Cardiac muscle cell (in vitro differentiated cells and primary cell): ENCODE data around the gene IKBIP. TPM values are rescaled to one million over a fixed set of nuclear protein-coding genes. Genes with fewer than 3 reads are reported as not detected.

Experiments
- DNase-seq, 2 donors: peaks; one replicate each; pipeline versions ENCODE4 v3.0.0 to v3.0.0-alpha.2; 2010 to 2017; ENCODE audit warnings: low read depth in 1 of 2, low spot score in 1 of 2
- H3K27ac ChIP-seq: fragments of 200-600 bp; sonication (generic); 2 replicates; pipeline ENCODE4 v1.5.1; 2016
- H3K27me3 ChIP-seq: fragments of 200-600 bp; sonication (generic); 2 replicates; pipeline ENCODE4 v1.6.0; 2016; ENCODE audit warnings: control low read depth
- H3K36me3 ChIP-seq: fragments of 200-600 bp; sonication (generic); 2 replicates; pipeline ENCODE4 v1.5.1; 2016; ENCODE audit warnings: control low read depth
- H3K4me1 ChIP-seq: fragments of 200-600 bp; sonication (generic); 2 replicates; pipeline ENCODE4 v1.8.1; 2017; ENCODE audit warnings: low read depth, mild to moderate bottlenecking, mixed run types
- H3K4me3 ChIP-seq: fragments of 200-600 bp; sonication (generic); 2 replicates; pipeline ENCODE4 v1.5.1; 2016; ENCODE audit warnings: mild to moderate bottlenecking
- H3K9me3 ChIP-seq: fragments of 200-600 bp; sonication (generic); 2 replicates; pipeline ENCODE4 v1.5.1; 2017; ENCODE audit warnings: low read depth, mild to moderate bottlenecking, control low read depth
- CTCF ChIP-seq: IDR thresholded peaks from 2 replicates; pipeline ENCODE4 v1.5.1; 2012; ENCODE audit warnings: low read depth, mild to moderate bottlenecking, low read length
- polyA plus RNA-seq: library from polyadenylated mRNA; unstranded; fragments of >200 nt; fragmentation: Nextera tagmentation; extraction: Ambion mirVana; gene quantifications from 2 replicates; pipeline ENCODE4 v1.2.1, GENCODE V29; 2016
- total RNA-seq: library from RNA; depleted of rRNA; stranded (reverse); fragments of >200 nt; gene quantifications from 2 replicates; pipeline ENCODE4 v1.2.3, GENCODE V29; 2016

The IKBIP gene
- total and polyA plus RNA-seq, 2 experiments from 2014 or later, result 19.7 to 31.7 TPM

- H3K4me3 ChIP-seq, result no peak overlapping the region
- no peak for DNase-seq
- no peaks in the 10 kb centered on the region for H3K4me1 ChIP-seq
- TF ChIP-seq CTCF, result no peak
- no peaks in the 10 kb centered on the region for H3K27me3 ChIP-seq
- no peak overlapping the region for H3K27ac ChIP-seq
- H3K36me3 ChIP-seq, result peaks cover 19% of the 10 kb centered on the region
- H3K9me3 ChIP-seq, result no peaks in the 10 kb centered on the region
These were observed 15.9 kb upstream of the IKBIP start for GRCh38 chr12:98660521-98660920.

GRCh38 chr12:98656289-98657101, 11.9 kb upstream of the IKBIP start:
- H3K27me3 ChIP-seq, result no peaks in the 10 kb centered on the region
- no peak overlapping the region for H3K27ac ChIP-seq
- no peak for DNase-seq
- TF ChIP-seq CTCF, result no peak
- peaks cover 5% of the 10 kb centered on the region for H3K36me3 ChIP-seq
- H3K9me3 ChIP-seq, result no peaks in the 10 kb centered on the region
- H3K4me3 ChIP-seq, result no peak overlapping the region
- H3K4me1 ChIP-seq, result no peaks in the 10 kb centered on the region

- Histone ChIP-seq H3K36me3 (peaks cover 14% of the 10 kb centered on the region), H3K4me1 (no peaks in the 10 kb centered on the region), H3K9me3 (no peaks in the 10 kb centered on the region), H3K27ac (no peak overlapping the region), H3K4me3 (no peak overlapping the region), H3K27me3 (no peaks in the 10 kb centered on the region)
- peak; percentile 61 for TF ChIP-seq CTCF
- peak; percentile 47 to 81 for DNase-seq
These were observed 9.4 kb upstream of the IKBIP start for GRCh38 chr12:98653866-98654493.

- Histone ChIP-seq H3K4me1 (no peaks in the 10 kb centered on the region), H3K9me3 (no peaks in the 10 kb centered on the region), H3K36me3 (peaks cover 17% of the 10 kb centered on the region), H3K4me3 (no peak overlapping the region), H3K27ac (no peak overlapping the region), H3K27me3 (no peaks in the 10 kb centered on the region)
- no peak for TF ChIP-seq CTCF
- no peak for DNase-seq
These were observed 6.7 kb upstream of the IKBIP start for GRCh38 chr12:98651328-98651727.

GRCh38 chr12:98646294-98647090, 1.9 kb upstream of the IKBIP start:
- peak; percentile 18 to 30 for DNase-seq
- no peaks in the 10 kb centered on the region for H3K27me3 ChIP-seq
- H3K4me3 ChIP-seq, result peak overlapping the region; percentile 76
- peaks cover 14% of the 10 kb centered on the region for H3K36me3 ChIP-seq
- TF ChIP-seq CTCF, result no peak
- no peaks in the 10 kb centered on the region for H3K9me3 ChIP-seq
- H3K4me1 ChIP-seq, result peaks cover 5% of the 10 kb centered on the region
- H3K27ac ChIP-seq, result no peak overlapping the region
